Neural cell (in vitro differentiated cells): ENCODE results near the gene AHRR. TPM values are rescaled to one million over a fixed set of nuclear protein-coding genes. Genes with fewer than 3 reads are reported as not detected.

Experiments used
- H2AFZ ChIP-seq: fragments of 200-600, 300-800 bp; sonication (generic), shearing (Covaris generic); 2 replicates; pipeline ENCODE4 v1.6.0; 2014; ENCODE audit warnings: low read depth, mild to moderate bottlenecking, antibody characterized with exemption, low read length, moderate library complexity
- H3F3A ChIP-seq: fragments of 200-600 bp; shearing (Covaris generic); 2 replicates; pipeline ENCODE4 v1.6.1; 2016; ENCODE audit warnings: mild to moderate bottlenecking, moderate library complexity, mixed read lengths, antibody characterized with exemption, low read length; ENCODE audit not compliant: insufficient read depth, poor library complexity, severe bottlenecking
- H3K27ac ChIP-seq: fragments of 200-600, 300-800 bp; sonication (generic), shearing (Covaris generic); 2 replicates; pipeline ENCODE4 v1.5.1; 2014; ENCODE audit warnings: mild to moderate bottlenecking, low read length, moderate library complexity
- H3K27me3 ChIP-seq: fragments of 300-800, 200-600 bp; sonication (generic), shearing (Covaris generic); 2 replicates; pipeline ENCODE4 v1.6.0; 2014; ENCODE audit warnings: mild to moderate bottlenecking, low read depth, low read length, moderate library complexity; ENCODE audit not compliant: insufficient read depth
- H3K36me3 ChIP-seq: fragments of 300-800, 200-600 bp; sonication (generic), shearing (Covaris generic); 2 replicates; pipeline ENCODE4 v1.5.1; 2014; ENCODE audit warnings: mild to moderate bottlenecking, antibody characterized with exemption, low read length, moderate library complexity; ENCODE audit not compliant: insufficient read depth
- H3K4me2 ChIP-seq: fragments of 300-800, 200-600 bp; sonication (generic), shearing (Covaris generic); 2 replicates; pipeline ENCODE4 v1.6.0; 2014; ENCODE audit warnings: mild to moderate bottlenecking, low read length
- H3K4me3 ChIP-seq: fragments of 300-800, 200-600 bp; sonication (generic), shearing (Covaris generic); 2 replicates; pipeline ENCODE4 v1.5.1; 2014; ENCODE audit warnings: mild to moderate bottlenecking, low read length, moderate library complexity
- H3K79me2 ChIP-seq: fragments of 200-600 bp; shearing (Covaris generic); replicated peaks from 2 replicates; pipeline ENCODE4 v1.6.0; 2014; ENCODE audit warnings: mild to moderate bottlenecking, low read length, moderate library complexity; ENCODE audit not compliant: insufficient read depth
- H3K9ac ChIP-seq: fragments of 300-800, 200-600 bp; sonication (generic), shearing (Covaris generic); 2 replicates; pipeline ENCODE4 v1.6.1; 2016; ENCODE audit warnings: mild to moderate bottlenecking, low read length, mixed read lengths
- H3K9me2 ChIP-seq: fragments of 200-600 bp; shearing (Covaris generic); 2 replicates; pipeline ENCODE4 v1.6.1; 2016; ENCODE audit warnings: mild to moderate bottlenecking, low read length, mixed read lengths; ENCODE audit not compliant: insufficient read depth
- H3K9me3 ChIP-seq: fragments of 200-600, 300-800 bp; sonication (generic), shearing (Covaris generic); 2 replicates; pipeline ENCODE4 v1.6.1; 2016; ENCODE audit warnings: mild to moderate bottlenecking, mixed run types, low read length, moderate library complexity, mixed read lengths
- H4K20me1 ChIP-seq: fragments of 200-600 bp; shearing (Covaris generic); 2 replicates; pipeline ENCODE4 v1.6.1; 2016; ENCODE audit warnings: mild to moderate bottlenecking, mixed run types; ENCODE audit not compliant: insufficient read depth
- EP300 ChIP-seq: fragments of 450-650 bp; conservative IDR thresholded peaks from 2 replicates; pipeline ENCODE4 v1.6.1; 2014; ENCODE audit warnings: antibody characterized with exemption, mild to moderate bottlenecking, moderate library complexity; ENCODE audit not compliant: poor library complexity, severe bottlenecking
- EZH2 ChIP-seq: fragments of 200-600, 300-800 bp; shearing (Covaris generic), sonication (generic); IDR thresholded peaks from 2 replicates; pipeline ENCODE4 v1.6.1; 2014; ENCODE audit warnings: antibody characterized with exemption, low read length, borderline replicate concordance, mild to moderate bottlenecking; ENCODE audit not compliant: insufficient read depth, poor library complexity, severe bottlenecking
- MXI1 ChIP-seq: fragments of 450-650 bp; conservative IDR thresholded peaks from 2 replicates; pipeline ENCODE4 v1.6.1; 2014; ENCODE audit warnings: antibody characterized with exemption, mild to moderate bottlenecking; ENCODE audit not compliant: poor library complexity, severe bottlenecking
- POLR2AphosphoS5 ChIP-seq: IDR thresholded peaks from 2 replicates; pipeline ENCODE4 v1.6.1; 2012
- RAD21 ChIP-seq: fragments of 450-650 bp; conservative IDR thresholded peaks from 2 replicates; pipeline ENCODE4 v1.6.1; 2014; ENCODE audit warnings: antibody characterized with exemption, mild to moderate bottlenecking, moderate library complexity
- SMC3 ChIP-seq: fragments of 450-650 bp; conservative IDR thresholded peaks from 2 replicates; pipeline ENCODE4 v1.6.1; 2014; ENCODE audit warnings: antibody characterized with exemption, mild to moderate bottlenecking, moderate library complexity; ENCODE audit not compliant: poor library complexity
- TAF1 ChIP-seq: IDR thresholded peaks from 2 replicates; pipeline ENCODE4 v1.6.1; 2012; ENCODE audit warnings: low read depth
- polyA plus RNA-seq: library from polyadenylated mRNA; depleted of rRNA; stranded (reverse); fragments of >200 nt; gene quantifications from 2 replicates; pipeline ENCODE4 v1.2.3, GENCODE V29; 2014
- TF ChIP-seq, protein P1 (sequence below): fragments of 450-650 bp; IDR thresholded peaks from 2 replicates; pipeline ENCODE4 v1.5.1; 2014; ENCODE audit warnings: antibody characterized with exemption, mild to moderate bottlenecking, moderate library complexity; ENCODE audit not compliant: poor library complexity, severe bottlenecking
- TF ChIP-seq, protein P2 (sequence below): IDR thresholded peaks from 2 replicates; pipeline ENCODE4 v1.6.1; 2012; ENCODE audit warnings: borderline replicate concordance

Gene AHRR
- polyA plus RNA-seq, 1 donor from 2014 or later, result 0.26 TPM

DNA sequence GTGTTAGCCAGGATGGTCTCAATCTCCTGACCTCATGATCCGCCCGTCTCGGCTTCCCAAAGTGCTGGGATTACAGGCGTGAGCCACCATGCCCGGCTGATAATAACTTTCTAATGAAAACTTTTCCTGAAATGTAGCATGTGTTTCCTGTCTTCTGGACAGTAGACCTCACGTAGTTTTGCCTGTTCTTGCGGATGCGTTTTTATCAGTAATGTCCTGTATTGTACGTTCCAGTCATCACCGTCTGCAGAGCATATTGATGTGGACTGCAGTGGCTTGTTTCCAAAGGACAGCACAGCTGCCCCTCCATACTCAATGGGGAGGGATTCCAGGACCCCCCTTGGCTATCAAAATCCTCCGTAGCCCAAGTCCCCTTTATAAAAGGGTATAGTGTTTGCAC lies 134.3 kb downstream of the AHRR start:
- H4K20me1 ChIP-seq, result no peaks in the 10 kb centered on the region
- H3K27me3 ChIP-seq, result no peaks in the 10 kb centered on the region
- H3K36me3 ChIP-seq, result peaks cover 19% of the 10 kb centered on the region
- H3K9me2 ChIP-seq, result no peaks in the 10 kb centered on the region
- H3K9ac ChIP-seq, result no peak overlapping the region
- H3K4me2 ChIP-seq, result no peak overlapping the region
- H3K79me2 ChIP-seq, result peaks cover 5% of the 10 kb centered on the region
- no peaks in the 10 kb centered on the region for H3F3A ChIP-seq
- peaks cover 8% of the 10 kb centered on the region for H3K9me3 ChIP-seq
- H3K4me3 ChIP-seq, result no peak overlapping the region
- H2AFZ ChIP-seq, result no peak overlapping the region
- TF ChIP-seq POLR2AphosphoS5 (no peak), TAF1 (no peak), SMC3 (no peak), MXI1 (no peak), RAD21 (no peak), EZH2 (no peak), EP300 (no peak)
- TF ChIP-seq, protein P1, sequence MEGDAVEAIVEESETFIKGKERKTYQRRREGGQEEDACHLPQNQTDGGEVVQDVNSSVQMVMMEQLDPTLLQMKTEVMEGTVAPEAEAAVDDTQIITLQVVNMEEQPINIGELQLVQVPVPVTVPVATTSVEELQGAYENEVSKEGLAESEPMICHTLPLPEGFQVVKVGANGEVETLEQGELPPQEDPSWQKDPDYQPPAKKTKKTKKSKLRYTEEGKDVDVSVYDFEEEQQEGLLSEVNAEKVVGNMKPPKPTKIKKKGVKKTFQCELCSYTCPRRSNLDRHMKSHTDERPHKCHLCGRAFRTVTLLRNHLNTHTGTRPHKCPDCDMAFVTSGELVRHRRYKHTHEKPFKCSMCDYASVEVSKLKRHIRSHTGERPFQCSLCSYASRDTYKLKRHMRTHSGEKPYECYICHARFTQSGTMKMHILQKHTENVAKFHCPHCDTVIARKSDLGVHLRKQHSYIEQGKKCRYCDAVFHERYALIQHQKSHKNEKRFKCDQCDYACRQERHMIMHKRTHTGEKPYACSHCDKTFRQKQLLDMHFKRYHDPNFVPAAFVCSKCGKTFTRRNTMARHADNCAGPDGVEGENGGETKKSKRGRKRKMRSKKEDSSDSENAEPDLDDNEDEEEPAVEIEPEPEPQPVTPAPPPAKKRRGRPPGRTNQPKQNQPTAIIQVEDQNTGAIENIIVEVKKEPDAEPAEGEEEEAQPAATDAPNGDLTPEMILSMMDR, result no peak
- TF ChIP-seq, protein P2, sequence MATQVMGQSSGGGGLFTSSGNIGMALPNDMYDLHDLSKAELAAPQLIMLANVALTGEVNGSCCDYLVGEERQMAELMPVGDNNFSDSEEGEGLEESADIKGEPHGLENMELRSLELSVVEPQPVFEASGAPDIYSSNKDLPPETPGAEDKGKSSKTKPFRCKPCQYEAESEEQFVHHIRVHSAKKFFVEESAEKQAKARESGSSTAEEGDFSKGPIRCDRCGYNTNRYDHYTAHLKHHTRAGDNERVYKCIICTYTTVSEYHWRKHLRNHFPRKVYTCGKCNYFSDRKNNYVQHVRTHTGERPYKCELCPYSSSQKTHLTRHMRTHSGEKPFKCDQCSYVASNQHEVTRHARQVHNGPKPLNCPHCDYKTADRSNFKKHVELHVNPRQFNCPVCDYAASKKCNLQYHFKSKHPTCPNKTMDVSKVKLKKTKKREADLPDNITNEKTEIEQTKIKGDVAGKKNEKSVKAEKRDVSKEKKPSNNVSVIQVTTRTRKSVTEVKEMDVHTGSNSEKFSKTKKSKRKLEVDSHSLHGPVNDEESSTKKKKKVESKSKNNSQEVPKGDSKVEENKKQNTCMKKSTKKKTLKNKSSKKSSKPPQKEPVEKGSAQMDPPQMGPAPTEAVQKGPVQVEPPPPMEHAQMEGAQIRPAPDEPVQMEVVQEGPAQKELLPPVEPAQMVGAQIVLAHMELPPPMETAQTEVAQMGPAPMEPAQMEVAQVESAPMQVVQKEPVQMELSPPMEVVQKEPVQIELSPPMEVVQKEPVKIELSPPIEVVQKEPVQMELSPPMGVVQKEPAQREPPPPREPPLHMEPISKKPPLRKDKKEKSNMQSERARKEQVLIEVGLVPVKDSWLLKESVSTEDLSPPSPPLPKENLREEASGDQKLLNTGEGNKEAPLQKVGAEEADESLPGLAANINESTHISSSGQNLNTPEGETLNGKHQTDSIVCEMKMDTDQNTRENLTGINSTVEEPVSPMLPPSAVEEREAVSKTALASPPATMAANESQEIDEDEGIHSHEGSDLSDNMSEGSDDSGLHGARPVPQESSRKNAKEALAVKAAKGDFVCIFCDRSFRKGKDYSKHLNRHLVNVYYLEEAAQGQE, result no peak
- H3K27ac ChIP-seq, result no peak overlapping the region

GRCh38 chr5:456351-457194 lies 135.1 kb downstream of the AHRR start:
- Histone ChIP-seq H3K36me3 (peaks cover 14% of the 10 kb centered on the region), H2AFZ (no peak overlapping the region), H3K9me3 (peaks cover 8% of the 10 kb centered on the region), H3K9me2 (no peaks in the 10 kb centered on the region), H3K27me3 (no peaks in the 10 kb centered on the region), H3K4me2 (no peak overlapping the region), H3K79me2 (no peaks in the 10 kb centered on the region), H3K4me3 (no peak overlapping the region), H3F3A (no peaks in the 10 kb centered on the region), H3K9ac (no peak overlapping the region), H4K20me1 (no peaks in the 10 kb centered on the region), H3K27ac (no peak overlapping the region)
- TF ChIP-seq, protein P1, result no peak
- TF ChIP-seq MXI1 (no peak), EZH2 (no peak), POLR2AphosphoS5 (no peak), SMC3 (no peak), TAF1 (no peak), RAD21 (no peak)
- TF ChIP-seq, protein P2, result no peak
